ENCODE measurements around the gene THRSP. TPM values are rescaled to one million over a fixed set of nuclear protein-coding genes. Genes with fewer than 3 reads are reported as not detected.

THRSP gene
- total and polyA plus RNA-seq, 2 of the 8 experiments (the other 6 are each of a cell fraction or from before 2014, with no cell fraction given): 0.11 TPM; not detected in 1

DNA sequence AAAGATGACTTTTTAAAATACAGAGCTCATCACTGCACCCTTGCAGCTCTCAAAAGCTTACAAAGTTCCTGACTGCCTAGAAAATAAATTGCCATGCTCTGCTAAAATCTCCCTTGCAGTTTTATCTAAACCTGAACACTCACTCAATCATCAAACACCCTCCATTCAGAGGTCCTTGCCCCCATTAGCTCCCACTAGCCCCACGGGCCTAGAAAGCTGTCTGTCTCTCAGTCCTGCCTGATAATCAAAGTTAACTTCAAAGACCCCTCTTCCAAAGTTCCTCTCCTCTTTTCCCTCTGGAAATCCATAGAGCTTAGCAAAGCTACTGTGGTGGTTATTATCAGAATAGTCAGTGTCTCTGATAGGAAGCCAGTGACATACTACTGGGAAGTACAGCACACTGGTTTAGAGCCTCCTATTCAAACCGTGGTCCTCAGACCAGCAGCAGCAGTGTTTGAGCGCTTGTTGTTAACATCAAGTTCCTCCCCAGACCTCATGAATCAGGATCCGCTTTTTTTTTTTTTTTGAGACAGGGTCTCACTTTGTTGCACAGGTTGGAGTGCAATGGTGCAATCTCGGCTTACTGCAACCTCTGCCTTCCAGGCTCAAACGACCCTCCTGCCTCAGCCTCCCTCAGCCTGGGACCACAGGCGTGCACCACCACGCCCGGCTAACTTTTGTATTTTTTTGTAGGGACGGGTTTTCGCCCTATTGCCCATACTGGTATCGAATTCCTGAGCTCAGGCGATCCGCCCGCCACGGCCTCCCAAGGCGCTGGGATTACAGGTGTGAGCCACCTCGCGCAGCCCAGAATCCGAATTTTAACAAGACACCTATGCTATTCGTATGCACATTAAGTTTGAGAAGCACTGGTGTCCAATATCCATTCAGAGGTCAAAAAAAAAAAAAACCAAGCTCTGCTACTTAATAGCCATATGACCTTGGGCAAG is 14.8 kb downstream of the THRSP start:
- H3K9me3 ChIP-seq (ENCODE audit: insufficient read depth in 2 of 2, low read depth in 1 of 2, low read length in 1 of 2): no peaks in the 10 kb centered on the region
- peaks cover 23% of the 10 kb centered on the region for H3K79me1 ChIP-seq (ENCODE audit: low read depth, low read length)
- H3K36me3 ChIP-seq (ENCODE audit: control insufficient read depth in 2 of 4, insufficient read depth in 4 of 4, low read length in 3 of 4): peaks cover 0 to 2% (median 0%) of the 10 kb centered on the region in 4 experiments; a peak in 3 of 8 replicates
- no peak overlapping the region for H3K18ac ChIP-seq (ENCODE audit: extremely low read depth, low read length)
- H2BK20ac ChIP-seq (ENCODE audit: low read length): no peak overlapping the region
- no peak overlapping the region for H2AK5ac ChIP-seq (ENCODE audit: low read depth, low read length)
- H2BK120ac ChIP-seq (replicated peaks; ENCODE audit: low read depth, low read length): no peak overlapping the region
- DNase-seq (ENCODE audit: low read depth in 1 of 2, low spot score in 2 of 2): peak in 1 of 2 experiments; percentile 48
- H3K14ac ChIP-seq (ENCODE audit: insufficient read length): no peak overlapping the region
- WGBS, 2 experiments (ENCODE audit: extremely low coverage in 1 of 2, insufficient coverage in 1 of 2, insufficient read length in 1 of 2, insufficient replicate concordance in 2 of 2, low coverage in 1 of 2, low lambda C conversion rate in 2 of 2, missing lambda C conversion rate in 1 of 2): 52% methylated on average over 19 of the region's 21 CpGs; no CpG with 5 or more reads in 1 of the 2 experiments
- no peak overlapping the region for H4K8ac ChIP-seq (ENCODE audit: extremely low read depth, insufficient read depth, low read length)
- peak overlapping the region in 2 of 4 experiments; percentile 85 to 91; a peak in 3 of 7 replicates for H3K9ac ChIP-seq (replicated peaks in 1 of 4; ENCODE audit: extremely low read depth in 1 of 4, low read depth in 3 of 4, low read length in 3 of 4)
- H3K27ac ChIP-seq (ENCODE audit: low read depth, low read length): no peak overlapping the region
- H3K4ac ChIP-seq (replicated peaks; ENCODE audit: insufficient read length, low read depth, low read length): no peak overlapping the region
- 0 out of 2 replicates have a peak overlapping the region, but pooled peaks have one; percentile 11 for H2BK5ac ChIP-seq (ENCODE audit: low read depth, low read length)
- peak overlapping the region; percentile 84 to 96 (median 92) for H3K4me3 ChIP-seq (ENCODE audit: extremely low read depth in 1 of 4, insufficient read depth in 2 of 4, low read depth in 3 of 4, low read length in 4 of 4)
- no peak overlapping the region for H2AFZ ChIP-seq (ENCODE audit: low read length)
- no peak overlapping the region for H3K56ac ChIP-seq (replicated peaks; ENCODE audit: insufficient read length, low read depth, low read length)
- H3K79me2 ChIP-seq (ENCODE audit: control insufficient read depth in 1 of 2, insufficient read depth in 2 of 2, low read length in 2 of 2): peaks cover 20 to 47% of the 10 kb centered on the region in 2 experiments
- FAIRE-seq: no peak
- no peak overlapping the region for H4K5ac ChIP-seq (ENCODE audit: insufficient read length, low read depth, low read length)
- no peak overlapping the region for H2BK12ac ChIP-seq (ENCODE audit: low read depth, low read length)
- no peak overlapping the region for H3K23ac ChIP-seq (ENCODE audit: insufficient read length)
- no peaks in the 10 kb centered on the region for H3K27me3 ChIP-seq (replicated peaks in 1 of 4; ENCODE audit: control insufficient read depth in 3 of 4, extremely low read depth in 1 of 4, insufficient read depth in 3 of 4, low read length in 3 of 4)
- H4K91ac ChIP-seq (replicated peaks; ENCODE audit: insufficient read length, low read length): no peak overlapping the region
- ChIA-PET POLR2A (ENCODE audit: partially characterized antibody) (interaction anchor here (0.8 to 3.6 kb wide), 16 partner anchors 9 to 115 kb away, joined by 3 to 18 read pairs (median 4); partner anchors contain the start of genes ALG8 and INTS4), CTCF (ENCODE audit: partially characterized antibody) (interaction anchor here (0.7 to 2.2 kb wide), 7 partner anchors 9 to 52 kb away, joined by 3 to 12 read pairs (median 3); no protein-coding TSS in a partner anchor)
- H3K23me2 ChIP-seq (ENCODE audit: low read depth, low read length): peaks cover 5% of the 10 kb centered on the region; the same call in 1 of the 2 replicates
- peaks cover 0 to 9% (median 3%) of the 10 kb centered on the region in 4 experiments; a peak in 2 of 7 replicates for H3K4me1 ChIP-seq (replicated peaks in 1 of 4; ENCODE audit: control insufficient read depth in 3 of 4, insufficient read depth in 4 of 4, low read length in 3 of 4)
- peak overlapping the region; percentile 70 to 99 for H3K4me2 ChIP-seq (ENCODE audit: insufficient read depth in 1 of 2, low read depth in 2 of 2, low read length in 2 of 2)
- no peak overlapping the region for H2BK15ac ChIP-seq (ENCODE audit: low read length)
- TF ChIP-seq NRF1 (IDR thresholded peaks at IDR 0.05; ENCODE audit: low read depth, low read length) (no peak), TAF7 (optimal IDR thresholded peaks at IDR 0.05; ENCODE audit: borderline replicate concordance, low read depth, low read length) (no peak)
- peaks cover 3 to 11% of the 10 kb centered on the region in 2 experiments for H4K20me1 ChIP-seq (replicated peaks in 1 of 2; ENCODE audit: control insufficient read depth in 1 of 2, insufficient read depth in 2 of 2, low read length in 2 of 2)
